Prostate gland (tissue), 2 donors: ENCODE measurements around the gene ANO2. TPM values are rescaled to one million over a fixed set of nuclear protein-coding genes. Genes with fewer than 3 reads are reported as not detected.

Source experiments
- DNase-seq: peaks from one replicate; pipeline ENCODE4 v3.0.0-alpha.2; 2019; ENCODE audit warnings: low spot score
- H3K27ac ChIP-seq, 2 donors: fragments of 200-600 bp; sonication (generic); 2 replicates each; pipeline ENCODE4 v1.5.1; 2017 to 2019
- H3K27me3 ChIP-seq: fragments of 200-600 bp; sonication (generic); replicated peaks from 2 replicates; pipeline ENCODE4 v1.5.1; 2019; ENCODE audit not compliant: insufficient read depth
- H3K36me3 ChIP-seq, 2 donors: fragments of 200-600 bp; sonication (generic); 1 replicate in 1 of 2; 2 replicates in 1 of 2; pipeline versions ENCODE4 v1.5.1 to v1.8.1; 2017 to 2019
- H3K4me1 ChIP-seq: fragments of 200-600 bp; sonication (generic); replicated peaks from 2 replicates; pipeline ENCODE4 v1.5.1; 2019
- H3K4me3 ChIP-seq, 2 donors: fragments of 200-600 bp; sonication (generic); 2 replicates each; pipeline ENCODE4 v1.5.1; 2017 to 2019
- H3K9me3 ChIP-seq: fragments of 200-600 bp; sonication (generic); 2 replicates; pipeline ENCODE4 v1.5.1; 2017
- CTCF ChIP-seq, 4 experiments: fragments of 200-600 bp in 2 of 4; fragments of 450-650 bp in 2 of 4; sonication (generic) in 2 of 4; IDR thresholded peaks; 1 replicate in 3 of 4; 2 replicates in 1 of 4; pipeline ENCODE4 v1.5.1; 2016 to 2019; ENCODE audit warnings: antibody characterized with exemption in 4 of 4, mild to moderate bottlenecking in 2 of 4, moderate library complexity in 2 of 4
- POLR2A ChIP-seq: fragments of 450-650 bp; IDR thresholded peaks from one replicate; pipeline ENCODE4 v1.6.1; 2016; ENCODE audit warnings: antibody characterized with exemption, mild to moderate bottlenecking
- POLR2AphosphoS5 ChIP-seq: sonication (generic); formaldehyde crosslinking; IDR thresholded peaks from one replicate; pipeline ENCODE4 v1.6.1; 2017; ENCODE audit warnings: antibody characterized with exemption
- WGBS: methylation state at CpG from one replicate; pipeline ENCODE4 v1.1.5; 2018; 5-methylcytosine and 5-hydroxymethylcytosine counted together
- intact Hi-C: fragments of 100-400 bp; cut with DNase I; formaldehyde crosslinking; loops from one replicate; pipeline ENCODE4 v1.14.2; 2022
- small RNA-seq, 2 donors: library from RNA; depleted of rRNA; stranded (forward); fragments of <200 nt; gene quantifications; one replicate each; pipeline ENCODE3, GENCODE V24; 2016
- total RNA-seq, 2 donors: library from RNA; depleted of rRNA; stranded (reverse); fragments of >200 nt; gene quantifications; one replicate each; pipeline ENCODE4 v1.1.0, GENCODE V29; 2016

The ANO2 gene
- total RNA-seq, 2 donors from 2014 or later: 0.64 to 7.0 TPM

- Histone ChIP-seq H3K4me1 (no peaks in the 10 kb centered on the region), H3K4me3 (no peak overlapping the region), H3K27me3 (no peaks in the 10 kb centered on the region), H3K36me3 (no peaks in the 10 kb centered on the region), H3K27ac (no peak overlapping the region), H3K9me3 (no peaks in the 10 kb centered on the region)
- DNase-seq: no peak
- TF ChIP-seq CTCF (IDR thresholded peaks at IDR 0.05) (no peak), POLR2AphosphoS5 (no peak), POLR2A (no peak)
- WGBS: over 99% methylated on average over 4 of the region's 4 CpGs
- intact Hi-C loops: no loop called here
These were observed 430.5 kb downstream of the ANO2 start for GRCh38 chr12:5514545-5514944.

GRCh38 chr12:5514016-5514415, 431.0 kb downstream of the ANO2 start:
- Histone ChIP-seq H3K36me3 (no peaks in the 10 kb centered on the region), H3K27me3 (no peaks in the 10 kb centered on the region), H3K27ac (no peak overlapping the region), H3K4me1 (no peaks in the 10 kb centered on the region), H3K4me3 (no peak overlapping the region), H3K9me3 (no peaks in the 10 kb centered on the region)
- no peak for TF ChIP-seq CTCF (IDR thresholded peaks at IDR 0.05)
- no peak for TF ChIP-seq POLR2AphosphoS5
- no peak for TF ChIP-seq POLR2A
- DNase-seq: no peak
- intact Hi-C loops: no loop called here
- whole genome bisulfite sequencing: 80% methylated on average over 6 of the region's 6 CpGs

GRCh38 chr12:5513406-5513805, 431.7 kb downstream of the ANO2 start:
- no peak overlapping the region for H3K4me3 ChIP-seq
- H3K4me1 ChIP-seq: no peaks in the 10 kb centered on the region
- H3K27ac ChIP-seq: no peak overlapping the region
- WGBS: 96% methylated on average over 4 of the region's 4 CpGs
- no peaks in the 10 kb centered on the region for H3K9me3 ChIP-seq
- intact Hi-C loops: no loop called here
- TF ChIP-seq POLR2AphosphoS5 (no peak), CTCF (IDR thresholded peaks at IDR 0.05) (no peak), POLR2A (no peak)
- DNase-seq: no peak
- H3K36me3 ChIP-seq: no peaks in the 10 kb centered on the region
- H3K27me3 ChIP-seq: no peaks in the 10 kb centered on the region

Small RNA genes lying within 50 kb of the gene (small RNA-seq; reads per million reads assigned to genes)
- 0 reads per million in 2 donors for gene AC137627.1

Other genes with a start within 250 kb of the ANO2 start
- gene VWF, start 179.4 kb upstream of the ANO2 start, total RNA-seq: 100 to 1,000 TPM in 1 of 2 donors, 10 to 100 TPM in 1; 55.0 to 193 TPM